HepG2 (cell line): ENCODE measurements around the gene PLCB2. TPM values are rescaled to one million over a fixed set of nuclear protein-coding genes. Genes with fewer than 3 reads are reported as not detected.

Source experiments
- CENPT ChIP-seq: sonication (generic); formaldehyde crosslinking; IDR thresholded peaks from 2 replicates; pipeline ENCODE4 v1.8.0; 2022; ENCODE audit warnings: low read depth, mild to moderate bottlenecking, moderate library complexity, missing genetic modification reagents
- CREB1 ChIP-seq, 2 experiments: fragments of 450-650 bp in 1 of 2; IDR thresholded peaks; 2 replicates each; pipeline ENCODE4 v1.6.1; 2016 to 2017; ENCODE audit warnings: control low read depth in 1 of 2, mild to moderate bottlenecking in 1 of 2, missing compliant biosample characterization in 1 of 2, missing genetic modification characterization in 1 of 2
- GATAD2A ChIP-seq: IDR thresholded peaks from 2 replicates; pipeline ENCODE4 v1.6.1; 2016
- GMEB2 ChIP-seq: IDR thresholded peaks from 2 replicates; pipeline ENCODE4 v1.6.1; 2016; ENCODE audit warnings: missing biosample characterization, missing genetic modification reagents, low read depth
- HNF4G ChIP-seq, 2 experiments: sonication (generic) in 1 of 2; formaldehyde crosslinking in 1 of 2; IDR thresholded peaks; 2 replicates each; pipeline versions ENCODE4 v1.4.0 to v1.6.1; 2011 to 2020; ENCODE audit warnings: borderline replicate concordance in 2 of 2, low read depth in 2 of 2, mild to moderate bottlenecking in 2 of 2, low read length in 1 of 2, missing genetic modification reagents in 1 of 2, moderate library complexity in 1 of 2
- HNRNPL ChIP-seq: fragments of 200-400 bp; formaldehyde crosslinking; IDR thresholded peaks from 2 replicates; pipeline ENCODE4 v1.6.1; 2017; ENCODE audit warnings: mild to moderate bottlenecking, low read depth, low read length
- KDM2A ChIP-seq: sonication (generic); formaldehyde crosslinking; IDR thresholded peaks from 2 replicates; pipeline ENCODE4 v1.4.0; 2020; ENCODE audit warnings: low read depth, missing genetic modification reagents, borderline replicate concordance
- PATZ1 ChIP-seq: sonication (generic); formaldehyde crosslinking; IDR thresholded peaks from 2 replicates; pipeline ENCODE4 v1.4.0; 2020; ENCODE audit warnings: missing genetic modification reagents
- RAD21 ChIP-seq: fragments of 450-650 bp; formaldehyde crosslinking; IDR thresholded peaks from 2 replicates; pipeline ENCODE4 v1.5.0; 2020; ENCODE audit warnings: mild to moderate bottlenecking
- SIX1 ChIP-seq: sonication (generic); formaldehyde crosslinking; IDR thresholded peaks from 2 replicates; pipeline ENCODE4 v1.4.0; 2020; ENCODE audit warnings: missing genetic modification reagents, borderline replicate concordance
- STAG1 ChIP-seq: sonication (generic); formaldehyde crosslinking; IDR thresholded peaks from 2 replicates; pipeline ENCODE4 v1.4.0; 2020; ENCODE audit warnings: missing genetic modification reagents
- TBX2 ChIP-seq: sonication (generic); formaldehyde crosslinking; IDR thresholded peaks from 2 replicates; pipeline ENCODE4 v1.5.0; 2020; ENCODE audit warnings: missing genetic modification reagents, mild to moderate bottlenecking, borderline replicate concordance
- TEAD3 ChIP-seq: optimal IDR thresholded peaks from 2 replicates; pipeline ENCODE3; 2016; ENCODE audit warnings: borderline replicate concordance
- ZBTB7B ChIP-seq: sonication (generic); formaldehyde crosslinking; IDR thresholded peaks from 2 replicates; pipeline ENCODE4 v1.4.0; 2020; ENCODE audit warnings: missing genetic modification reagents
- ZNF235 ChIP-seq: sonication (generic); formaldehyde crosslinking; IDR thresholded peaks from 2 replicates; pipeline ENCODE4 v1.8.1; 2023; ENCODE audit warnings: mild to moderate bottlenecking, missing genetic modification reagents, borderline replicate concordance
- polyA plus RNA-seq, 8 experiments: library from polyadenylated mRNA; depleted of rRNA in 3 of 8; stranded (reverse) in 7 of 8; unstranded in 1 of 8; fragments of >200 nt; fragmentation: Illumina TruSeq in 4 of 8; extraction: Trizol in 4 of 8; gene quantifications; 2 replicates each; pipeline versions ENCODE4 v1.2.1 to v1.2.3, GENCODE V29; 2011 to 2016; ENCODE audit warnings: low read depth in 4 of 8, missing spikeins in 1 of 8, mixed read lengths in 1 of 8; ENCODE audit not compliant: insufficient read depth in 1 of 8
- total RNA-seq, 5 experiments: library from RNA; depleted of rRNA; stranded (reverse); fragments of >200 nt; fragmentation: Illumina TruSeq; extraction: Trizol; gene quantifications; 2 replicates each; pipeline ENCODE4 v1.2.3, GENCODE V29; 2016; ENCODE audit warnings: low read depth in 1 of 5
- TF ChIP-seq, protein P1 (sequence below): sonication (generic); formaldehyde crosslinking; IDR thresholded peaks from 2 replicates; pipeline ENCODE4 v1.5.0; 2020; ENCODE audit warnings: mild to moderate bottlenecking, missing genetic modification reagents, moderate library complexity
- TF ChIP-seq, protein P2 (sequence below): sonication (generic); formaldehyde crosslinking; IDR thresholded peaks from 2 replicates; pipeline ENCODE4 v1.4.0; 2020; ENCODE audit warnings: missing genetic modification reagents, borderline replicate concordance

PLCB2 gene
- total and polyA plus RNA-seq, 2 of the 13 experiments (the other 11 are each of a cell fraction or from before 2014, with no cell fraction given) = 0.11 TPM; not detected in 1

DNA sequence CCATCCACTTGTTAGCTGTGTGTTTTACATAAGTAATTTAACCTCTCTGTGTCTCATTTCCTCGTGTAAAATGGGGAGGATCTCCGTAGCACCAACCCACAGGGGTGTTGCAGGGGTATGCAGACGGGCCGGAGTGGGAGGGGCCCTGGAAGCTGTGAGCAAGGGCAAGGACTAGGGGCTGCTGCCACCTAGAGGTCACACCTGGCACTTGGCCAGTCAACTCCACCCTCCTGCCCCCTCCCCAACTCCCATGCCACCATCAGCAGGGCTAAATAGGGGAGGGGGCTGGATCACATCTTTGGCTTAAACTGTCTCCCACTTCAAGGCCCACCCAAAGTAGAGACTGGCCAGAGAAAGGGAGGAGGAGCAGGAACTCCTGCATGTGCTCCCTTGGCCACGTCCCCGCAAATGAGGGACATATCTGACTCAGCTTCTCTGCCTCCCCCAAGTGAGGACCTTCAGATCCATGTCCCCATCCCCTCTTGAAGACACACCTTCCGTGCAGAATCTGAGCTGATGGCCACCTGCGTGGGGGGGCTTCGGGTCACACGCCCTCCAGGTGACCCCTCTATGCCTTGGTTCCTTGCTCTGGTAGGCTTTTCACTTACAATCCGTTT is 30.4 kb upstream of the PLCB2 start (continued):
- TF ChIP-seq TBX2 (CRISPR knock-in tag) (peak; percentile 42; the same call in 1 of the 2 replicates), RAD21 (CRISPR knock-in tag) (peak; percentile 76), STAG1 (CRISPR knock-in tag) (peak; percentile 58), SIX1 (CRISPR knock-in tag) (no peak), GMEB2 (no peak), TEAD3 (peak; percentile 34), ZNF235 (CRISPR knock-in tag) (no peak), KDM2A (CRISPR knock-in tag) (0 out of 2 replicates have a peak, but pooled peaks have one; percentile 22), CREB1 (IDR thresholded peaks at IDR 0.05) (no peak), CREB1 (CRISPR knock-in tag; IDR thresholded peaks at IDR 0.05) (no peak), HNF4G (IDR thresholded peaks at IDR 0.05; ENCODE audit: borderline replicate concordance, low read depth, low read length) (no peak), HNF4G (CRISPR knock-in tag; IDR thresholded peaks at IDR 0.05; ENCODE audit: borderline replicate concordance, low read depth) (no peak), PATZ1 (CRISPR knock-in tag) (peak; percentile 66), HNRNPL (0 out of 2 replicates have a peak, but pooled peaks have one; percentile 23), CENPT (CRISPR knock-in tag) (no peak), ZBTB7B (no peak), GATAD2A (CRISPR knock-in tag) (0 out of 2 replicates have a peak, but pooled peaks have one; percentile 14)
- TF ChIP-seq, protein P1, sequence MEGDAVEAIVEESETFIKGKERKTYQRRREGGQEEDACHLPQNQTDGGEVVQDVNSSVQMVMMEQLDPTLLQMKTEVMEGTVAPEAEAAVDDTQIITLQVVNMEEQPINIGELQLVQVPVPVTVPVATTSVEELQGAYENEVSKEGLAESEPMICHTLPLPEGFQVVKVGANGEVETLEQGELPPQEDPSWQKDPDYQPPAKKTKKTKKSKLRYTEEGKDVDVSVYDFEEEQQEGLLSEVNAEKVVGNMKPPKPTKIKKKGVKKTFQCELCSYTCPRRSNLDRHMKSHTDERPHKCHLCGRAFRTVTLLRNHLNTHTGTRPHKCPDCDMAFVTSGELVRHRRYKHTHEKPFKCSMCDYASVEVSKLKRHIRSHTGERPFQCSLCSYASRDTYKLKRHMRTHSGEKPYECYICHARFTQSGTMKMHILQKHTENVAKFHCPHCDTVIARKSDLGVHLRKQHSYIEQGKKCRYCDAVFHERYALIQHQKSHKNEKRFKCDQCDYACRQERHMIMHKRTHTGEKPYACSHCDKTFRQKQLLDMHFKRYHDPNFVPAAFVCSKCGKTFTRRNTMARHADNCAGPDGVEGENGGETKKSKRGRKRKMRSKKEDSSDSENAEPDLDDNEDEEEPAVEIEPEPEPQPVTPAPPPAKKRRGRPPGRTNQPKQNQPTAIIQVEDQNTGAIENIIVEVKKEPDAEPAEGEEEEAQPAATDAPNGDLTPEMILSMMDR (CRISPR knock-in tag) = peak; percentile 91
- TF ChIP-seq, protein P2, sequence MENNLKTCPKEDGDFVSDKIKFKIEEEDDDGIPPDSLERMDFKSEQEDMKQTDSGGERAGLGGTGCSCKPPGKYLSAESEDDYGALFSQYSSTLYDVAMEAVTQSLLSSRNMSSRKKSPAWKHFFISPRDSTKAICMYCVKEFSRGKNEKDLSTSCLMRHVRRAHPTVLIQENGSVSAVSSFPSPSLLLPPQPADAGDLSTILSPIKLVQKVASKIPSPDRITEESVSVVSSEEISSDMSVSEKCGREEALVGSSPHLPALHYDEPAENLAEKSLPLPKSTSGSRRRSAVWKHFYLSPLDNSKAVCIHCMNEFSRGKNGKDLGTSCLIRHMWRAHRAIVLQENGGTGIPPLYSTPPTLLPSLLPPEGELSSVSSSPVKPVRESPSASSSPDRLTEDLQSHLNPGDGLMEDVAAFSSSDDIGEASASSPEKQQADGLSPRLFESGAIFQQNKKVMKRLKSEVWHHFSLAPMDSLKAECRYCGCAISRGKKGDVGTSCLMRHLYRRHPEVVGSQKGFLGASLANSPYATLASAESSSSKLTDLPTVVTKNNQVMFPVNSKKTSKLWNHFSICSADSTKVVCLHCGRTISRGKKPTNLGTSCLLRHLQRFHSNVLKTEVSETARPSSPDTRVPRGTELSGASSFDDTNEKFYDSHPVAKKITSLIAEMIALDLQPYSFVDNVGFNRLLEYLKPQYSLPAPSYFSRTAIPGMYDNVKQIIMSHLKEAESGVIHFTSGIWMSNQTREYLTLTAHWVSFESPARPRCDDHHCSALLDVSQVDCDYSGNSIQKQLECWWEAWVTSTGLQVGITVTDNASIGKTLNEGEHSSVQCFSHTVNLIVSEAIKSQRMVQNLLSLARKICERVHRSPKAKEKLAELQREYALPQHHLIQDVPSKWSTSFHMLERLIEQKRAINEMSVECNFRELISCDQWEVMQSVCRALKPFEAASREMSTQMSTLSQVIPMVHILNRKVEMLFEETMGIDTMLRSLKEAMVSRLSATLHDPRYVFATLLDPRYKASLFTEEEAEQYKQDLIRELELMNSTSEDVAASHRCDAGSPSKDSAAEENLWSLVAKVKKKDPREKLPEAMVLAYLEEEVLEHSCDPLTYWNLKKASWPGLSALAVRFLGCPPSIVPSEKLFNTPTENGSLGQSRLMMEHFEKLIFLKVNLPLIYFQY = no peak
